Cerebellar cortex (tissue), 1 donor: Measurements from ENCODE around the gene SNRPN.
"Not testable (repeated sequence)": the region's sequence is repeated elsewhere in the genome, so short reads cannot be mapped to it uniquely, and the experiment has no call there.

Experiments
- DNase-seq: peaks from one replicate; pipeline ENCODE4 v3.0.0-alpha.2; 2015; ENCODE audit warnings: low spot score

Gene SNRPN

DNA sequence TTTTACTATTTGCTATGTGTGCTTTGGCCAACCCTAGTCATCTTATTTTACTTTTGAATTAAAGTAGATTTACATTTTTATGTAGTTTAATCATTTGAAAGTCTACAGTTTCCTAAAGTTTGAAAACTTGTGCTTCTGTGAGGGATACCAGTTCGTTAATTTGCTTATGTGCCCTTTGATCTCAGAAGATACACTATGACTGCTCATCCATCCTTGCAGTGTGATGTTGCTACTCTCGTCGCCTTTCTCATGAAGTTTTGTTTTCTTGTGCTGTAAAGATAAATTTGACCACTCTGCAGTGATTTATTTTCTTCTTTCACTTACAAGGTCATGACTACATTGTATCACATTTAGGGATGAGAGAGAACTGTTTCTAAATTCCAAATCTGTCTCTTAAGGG lies 16.3 kb downstream of the SNRPN start:
- DNase-seq = no peak

DNA sequence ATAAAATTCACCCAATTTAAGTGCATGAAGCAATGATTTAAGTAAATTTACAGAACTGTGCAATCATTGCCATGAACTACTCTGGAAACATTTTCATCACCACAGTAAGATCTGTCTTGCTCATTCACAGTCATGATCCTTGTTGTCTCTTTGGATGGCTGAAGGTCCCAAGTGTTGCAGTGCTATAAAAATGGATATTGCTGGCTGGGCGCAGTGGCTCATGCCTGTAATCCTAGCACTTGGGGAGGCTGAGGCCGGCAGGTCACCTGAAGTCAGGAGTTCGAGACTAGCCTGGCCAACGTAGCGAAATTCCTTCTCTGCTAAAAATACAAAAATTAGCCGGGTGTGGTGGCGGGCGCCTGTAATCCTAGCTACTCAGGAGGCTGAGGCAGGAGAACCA lies 17.0 kb downstream of the SNRPN start:
- no peak for DNase-seq

DNA sequence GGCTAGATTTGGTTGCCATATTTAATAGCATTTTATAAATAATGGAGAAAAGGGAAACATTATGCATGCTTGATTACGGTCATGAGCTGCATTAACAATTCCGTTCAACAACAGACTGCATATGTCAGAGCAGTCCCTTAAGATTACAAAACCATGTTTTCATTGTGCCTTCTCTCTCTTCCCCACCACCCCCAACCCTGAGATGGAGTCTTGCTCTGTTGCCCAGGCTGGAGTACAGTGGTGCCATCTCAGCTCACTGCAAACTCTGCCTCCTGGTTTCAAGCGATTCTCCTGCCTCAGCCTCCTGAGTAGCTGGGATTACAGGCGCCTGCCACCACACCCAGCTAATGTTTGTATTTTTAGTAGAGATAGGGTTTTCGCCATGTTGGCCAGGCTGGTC lies 17.9 kb downstream of the SNRPN start:
- DNase-seq = not testable (repeated sequence)

DNA sequence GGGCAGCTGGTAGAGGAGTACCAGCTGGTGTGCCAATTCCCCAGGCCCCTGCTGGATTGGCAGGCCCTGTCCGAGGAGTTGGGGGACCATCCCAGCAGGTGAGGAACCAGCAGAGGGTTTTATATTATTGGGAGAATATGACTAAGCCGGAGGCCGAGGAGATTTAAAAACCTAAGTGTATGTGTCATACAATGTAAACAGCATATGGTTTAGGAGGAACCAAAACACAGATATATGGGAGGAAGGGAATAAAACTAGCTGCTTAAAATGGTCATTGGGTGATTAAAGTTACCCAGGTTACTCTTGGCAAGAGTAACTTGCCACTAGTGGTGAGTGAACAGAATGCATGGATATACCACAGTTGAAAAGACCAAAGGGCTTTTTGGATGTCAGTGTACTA lies 22.1 kb downstream of the SNRPN start:
- no peak for DNase-seq

DNA sequence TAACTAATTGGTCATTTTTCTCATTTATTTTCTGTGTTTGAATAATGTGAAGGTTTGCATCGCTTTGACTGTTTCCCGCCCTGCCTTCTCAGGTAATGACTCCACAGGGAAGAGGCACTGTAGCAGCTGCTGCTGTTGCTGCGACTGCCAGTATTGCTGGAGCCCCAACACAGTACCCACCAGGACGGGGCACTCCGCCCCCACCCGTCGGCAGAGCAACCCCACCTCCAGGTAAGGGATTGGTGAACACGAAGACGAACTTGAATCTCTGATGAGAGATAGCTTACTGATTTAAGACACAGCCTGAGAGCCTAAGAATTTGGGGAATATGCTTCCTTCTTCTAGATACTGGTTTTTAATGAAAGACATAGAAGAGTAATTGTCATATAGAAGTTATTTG lies 22.9 kb downstream of the SNRPN start:
- no peak for DNase-seq

DNA sequence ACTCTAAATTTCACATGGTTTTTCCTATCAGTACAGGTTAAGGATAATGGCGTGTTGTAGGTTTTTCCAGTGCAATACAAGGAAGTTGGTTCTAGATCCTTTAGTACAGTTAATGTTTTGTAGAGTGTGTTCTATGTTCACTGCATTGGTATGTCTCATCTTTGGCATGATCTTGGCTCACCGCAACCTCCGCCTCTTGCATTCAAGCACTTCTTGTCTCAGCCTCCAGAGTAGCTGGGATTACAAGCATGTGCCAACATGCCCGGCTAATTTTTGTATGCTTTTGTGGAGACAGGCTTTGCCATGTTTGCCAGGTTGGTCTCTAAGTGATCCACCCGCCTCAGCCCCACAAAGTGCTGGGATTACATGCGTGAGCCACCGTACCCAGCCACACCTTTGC lies 30.4 kb downstream of the SNRPN start:
- peak; percentile 19 for DNase-seq

DNA sequence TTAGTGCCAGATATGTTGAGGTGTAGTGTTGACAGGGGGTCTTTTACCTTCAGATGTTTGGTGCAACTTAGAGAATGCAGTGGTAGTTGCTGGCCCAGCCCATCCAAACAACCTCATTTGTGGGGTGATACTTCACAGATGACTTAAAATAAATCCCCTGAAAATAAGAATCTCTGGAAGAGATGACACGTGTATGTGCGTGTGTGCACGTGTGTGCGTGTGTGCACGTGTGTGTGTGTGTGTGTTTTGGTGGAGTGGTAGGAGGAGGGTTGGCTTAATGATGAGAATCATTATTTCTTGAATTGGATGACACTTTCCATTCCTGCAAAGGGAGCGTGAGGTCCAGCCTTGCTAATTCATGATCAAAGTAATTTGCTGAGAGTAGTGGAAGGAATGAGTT lies 31.9 kb downstream of the SNRPN start:
- DNase-seq = no peak

DNA sequence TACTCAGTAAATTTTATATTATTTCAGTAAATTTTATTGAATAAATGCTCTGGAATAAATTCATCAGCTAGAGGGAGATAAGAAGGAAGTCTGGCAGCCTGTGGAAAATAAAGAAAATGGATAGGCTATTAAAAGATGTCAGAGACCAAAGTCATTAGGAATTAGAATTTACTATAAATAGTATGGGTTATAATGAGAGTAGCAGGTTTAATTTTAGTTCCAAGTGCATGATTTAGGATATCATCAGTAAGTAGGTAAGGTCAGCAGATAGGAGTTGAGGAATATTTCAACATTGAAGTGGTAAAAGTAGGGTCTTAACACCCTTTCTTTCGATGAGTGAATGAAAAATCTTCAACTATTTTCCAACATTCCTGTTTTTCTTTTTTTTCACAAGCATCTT lies 64.6 kb downstream of the SNRPN start:
- no peak for DNase-seq

DNA sequence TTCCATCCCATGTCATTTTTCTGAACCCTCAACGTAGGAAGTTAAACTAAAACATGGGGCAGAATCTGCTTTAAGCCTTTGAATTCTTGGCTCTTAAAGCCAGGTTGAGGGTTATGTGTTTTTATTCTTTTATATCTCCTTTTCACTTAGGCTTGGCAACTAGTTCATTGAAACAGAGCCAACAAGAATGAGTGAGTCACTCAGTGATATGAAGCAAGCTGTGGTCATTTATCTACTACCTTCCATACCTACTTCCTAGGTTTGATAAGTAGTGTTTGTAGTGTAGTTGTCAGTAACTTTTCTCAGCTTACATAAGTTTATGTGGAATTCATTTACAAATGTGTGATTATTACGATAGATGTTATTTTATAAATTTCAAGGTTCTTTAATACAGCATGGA lies 67.4 kb downstream of the SNRPN start:
- no peak for DNase-seq
